ENCODE data around the gene TDP1.

TDP1 gene

GRCh38 chr14:89941830-89942377 is 13.8 kb upstream of the TDP1 start:
- no peak for DNase-seq (ENCODE audit: low spot score)

- DNase-seq (ENCODE audit: low spot score), result no peak
Observed at GRCh38 chr14:89947344-89947743, 8.4 kb upstream of the TDP1 start.

GRCh38 chr14:89952576-89952975 is 3.2 kb upstream of the TDP1 start:
- DNase-seq (ENCODE audit: low spot score), result no peak

DNA sequence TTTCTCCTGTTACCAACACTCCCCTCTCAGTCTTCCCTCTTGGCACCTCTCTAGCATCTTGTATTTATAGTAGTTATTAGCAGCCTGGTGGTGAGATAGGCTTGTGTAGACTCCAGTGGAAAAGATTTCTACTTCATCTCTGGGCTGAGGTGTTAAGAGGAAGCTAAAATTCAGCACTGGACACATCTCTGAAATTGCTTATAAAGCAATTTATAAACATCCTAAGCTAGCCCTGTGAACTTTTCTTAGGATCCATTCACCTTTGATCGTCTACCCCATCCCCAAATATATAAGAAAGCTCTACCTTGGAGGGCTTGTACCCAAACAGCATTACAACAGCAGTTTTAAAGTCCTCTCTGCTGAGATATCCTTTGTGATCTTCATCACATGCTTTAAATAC is 2.1 kb upstream of the TDP1 start:
- no peak for DNase-seq (ENCODE audit: low spot score)

GRCh38 chr14:89954070-89955021 is 1.4 kb upstream of the TDP1 start, which contains the start of gene EFCAB11:
EFCAB11 (minus strand) TSS chr14:89954730; CDS start chr14:89954660, 70 bp downstream.
- DNase-seq (ENCODE audit: low spot score), result peak; percentile 96

DNA sequence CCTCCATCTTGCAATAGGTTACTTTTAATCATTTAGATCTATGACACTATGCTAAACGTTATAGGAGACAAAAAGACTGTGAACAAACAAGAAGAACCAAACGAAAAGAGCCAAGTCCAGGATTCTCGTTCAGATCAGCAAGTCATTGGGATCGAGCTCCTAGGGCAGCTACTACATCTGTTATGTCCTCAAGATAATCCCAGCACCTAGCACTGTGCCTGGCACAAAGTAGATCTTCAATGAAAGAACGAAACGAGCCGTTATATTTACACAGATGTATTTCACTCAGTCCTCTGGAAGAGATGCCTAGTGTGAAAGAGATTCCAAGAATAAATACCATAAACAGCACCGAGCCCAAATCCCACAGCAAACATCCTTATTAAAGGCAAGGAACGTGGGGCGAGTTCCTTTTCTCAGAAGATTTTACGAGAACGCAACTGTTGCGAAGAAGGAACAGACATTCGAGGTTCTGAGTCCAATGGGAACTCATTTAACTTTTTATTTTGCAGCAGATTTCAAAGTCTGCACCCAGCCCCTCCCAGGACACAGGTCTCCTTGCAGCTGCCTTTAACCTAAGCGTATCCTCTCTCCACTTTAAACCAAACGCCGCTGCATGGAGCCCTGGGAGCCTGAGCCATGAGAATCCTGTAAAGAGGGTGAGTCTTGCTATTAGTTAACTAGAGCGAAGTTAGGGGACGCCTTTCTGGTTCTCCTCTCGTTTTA is 544 bp upstream of the TDP1 start:
- no peak for DNase-seq (ENCODE audit: low spot score)

- DNase-seq (ENCODE audit: low spot score), result no peak
Observed at GRCh38 chr14:89956661-89957009, 908 bp downstream of the TDP1 start.

GRCh38 chr14:89957376-89957775 is 1.6 kb downstream of the TDP1 start:
- no peak for DNase-seq (ENCODE audit: low spot score)

- DNase-seq (ENCODE audit: low spot score), result no peak
Observed at GRCh38 chr14:89957791-89958190, 2.1 kb downstream of the TDP1 start.

DNA sequence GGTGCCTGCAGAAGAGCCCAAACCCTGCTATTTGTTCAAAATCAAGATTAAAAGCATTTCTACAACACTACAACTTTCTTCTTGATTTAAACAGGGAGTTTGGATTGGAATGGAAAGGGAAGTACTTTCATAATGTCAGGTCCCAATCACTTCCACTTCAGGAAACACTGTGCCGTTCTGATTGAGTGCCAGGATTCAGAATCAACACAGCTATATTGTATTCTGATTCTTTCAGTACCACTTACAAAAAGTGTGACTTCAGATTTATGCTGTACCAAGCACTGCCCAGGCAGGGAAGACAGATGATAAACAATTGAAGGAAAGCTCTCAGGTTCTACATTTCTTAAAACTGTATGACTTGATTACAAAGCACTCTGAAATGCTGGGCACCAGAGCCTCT is 3.2 kb downstream of the TDP1 start:
- no peak for DNase-seq (ENCODE audit: low spot score)

DNA sequence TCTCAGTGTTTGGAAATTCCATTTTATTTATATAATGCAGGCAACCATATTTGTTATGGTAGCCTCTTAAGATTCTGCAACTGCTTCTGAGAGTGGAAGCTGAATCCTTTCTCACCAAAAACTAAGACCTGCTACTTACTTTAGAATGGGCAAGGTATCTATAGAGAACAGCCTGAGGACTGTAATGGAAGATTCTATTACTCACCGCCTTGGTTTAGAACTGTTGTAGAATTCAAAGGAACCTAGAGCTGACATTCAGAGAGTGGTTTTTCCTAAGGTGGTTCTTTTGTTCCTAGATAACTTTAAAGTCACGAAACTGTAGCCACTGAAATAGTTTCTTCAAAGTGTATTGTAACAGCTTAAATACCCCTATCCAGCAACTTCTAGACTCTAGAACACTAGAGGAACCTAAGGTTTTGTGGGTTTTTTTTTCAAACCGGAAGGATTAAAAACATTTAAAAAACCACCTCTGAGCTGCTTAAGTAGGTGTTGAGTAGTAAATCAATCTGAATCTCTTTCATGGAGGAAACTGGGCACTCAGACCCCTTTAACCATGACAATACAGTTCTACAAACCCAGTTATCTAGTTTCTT is 4.2 kb downstream of the TDP1 start:
- DNase-seq (ENCODE audit: low spot score), result no peak

- no peak for DNase-seq (ENCODE audit: low spot score)
Observed at GRCh38 chr14:89960914-89961313, 5.2 kb downstream of the TDP1 start.

- DNase-seq (ENCODE audit: low spot score), result no peak
Observed at GRCh38 chr14:89963288-89963978, 7.7 kb downstream of the TDP1 start.

DNA sequence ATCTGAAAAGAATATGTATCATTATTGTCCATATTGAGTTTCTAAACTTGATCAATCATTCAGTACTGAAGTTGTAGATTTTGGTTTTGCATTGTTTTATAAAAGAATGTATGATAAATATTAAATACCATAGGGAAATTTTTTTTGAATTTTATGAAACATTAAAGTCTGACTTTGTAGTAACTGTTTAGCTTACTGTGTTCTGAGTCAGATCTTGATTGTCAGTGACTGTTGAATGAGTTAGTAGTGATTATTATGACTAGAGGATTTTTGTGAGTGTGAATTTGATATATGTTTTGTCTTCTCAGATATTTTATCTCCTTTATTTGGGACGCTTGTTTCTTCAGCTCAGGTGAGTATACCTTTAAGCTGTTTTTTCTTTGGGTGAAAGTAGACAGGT is 10.1 kb downstream of the TDP1 start:
- DNase-seq (ENCODE audit: low spot score), result no peak

DNA sequence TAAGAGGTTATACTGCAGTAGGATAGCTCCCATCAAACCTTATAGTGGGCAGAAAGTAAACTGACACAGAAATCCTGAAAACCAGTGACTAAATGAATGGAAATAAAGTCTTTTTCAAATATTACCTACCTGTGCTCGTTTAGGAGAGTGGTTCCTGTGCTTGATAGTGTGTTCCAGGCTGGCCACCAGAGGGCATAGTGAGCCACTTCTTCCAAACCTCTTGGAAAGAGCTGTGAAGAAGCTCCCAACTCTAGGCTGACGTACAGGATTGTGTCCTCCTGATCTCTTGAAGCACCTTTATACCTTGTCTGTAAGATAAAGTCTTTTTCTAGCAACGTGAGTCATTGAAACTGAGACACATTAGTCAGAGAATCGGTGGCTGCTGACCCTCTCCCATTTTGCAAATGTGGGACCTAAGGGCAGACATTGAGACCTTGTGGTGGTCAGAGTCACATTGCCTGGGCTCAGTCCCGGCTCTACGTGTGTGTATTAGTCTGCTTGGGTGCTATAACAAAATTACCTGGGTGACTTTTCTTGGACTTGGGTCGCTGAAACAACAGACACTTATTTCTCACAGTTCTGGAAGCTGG is 17.6 kb downstream of the TDP1 start:
- DNase-seq (ENCODE audit: low spot score), result peak; percentile 83

DNA sequence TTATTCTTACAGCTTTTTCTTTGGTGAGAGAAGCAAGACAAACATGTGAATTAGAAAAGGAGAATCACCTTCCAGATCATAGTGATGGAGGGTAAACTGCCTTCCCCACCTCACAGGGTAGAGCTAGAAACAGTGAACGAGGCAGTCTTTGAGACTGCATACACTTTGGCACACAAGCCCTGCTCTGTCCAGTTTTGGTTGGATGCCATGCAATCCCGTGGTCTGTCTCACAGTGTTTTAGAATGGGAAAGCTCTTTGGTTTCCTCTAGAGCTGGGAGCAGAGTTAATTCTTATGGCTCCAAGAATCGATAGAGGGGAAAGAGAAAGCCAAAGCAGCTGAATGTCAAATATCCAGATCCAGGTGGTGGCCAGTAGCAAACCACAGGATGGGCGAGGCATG is 21.9 kb downstream of the TDP1 start:
- no peak for DNase-seq (ENCODE audit: low spot score)

- no peak for DNase-seq (ENCODE audit: low spot score)
Observed at GRCh38 chr14:89978656-89979055, 22.9 kb downstream of the TDP1 start.

DNA sequence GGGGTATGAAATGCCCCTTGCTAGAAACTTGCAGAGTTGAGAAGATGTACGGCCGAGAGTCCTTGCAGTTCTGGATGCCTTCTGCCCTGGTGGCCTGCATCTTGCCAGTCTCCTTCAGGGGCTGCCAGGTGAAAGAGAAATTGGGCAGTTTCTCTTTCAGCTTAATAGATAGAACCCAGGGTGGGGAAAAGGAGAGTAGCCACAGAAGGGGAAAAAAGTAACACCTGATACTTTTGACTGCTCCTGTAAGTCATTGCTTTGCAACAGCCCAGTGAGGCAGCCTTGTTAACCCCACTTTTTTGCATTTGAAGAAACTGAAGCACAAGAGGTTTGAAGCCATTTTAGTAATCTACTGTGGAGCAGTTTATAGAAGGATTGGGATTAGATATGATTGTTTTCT is 27.6 kb downstream of the TDP1 start:
- no peak for DNase-seq (ENCODE audit: low spot score)

GRCh38 chr14:89986462-89987160 is 30.9 kb downstream of the TDP1 start:
- no peak for DNase-seq (ENCODE audit: low spot score)

- no peak for DNase-seq (ENCODE audit: low spot score)
Observed at GRCh38 chr14:89987161-89987475, 31.4 kb downstream of the TDP1 start.

DNA sequence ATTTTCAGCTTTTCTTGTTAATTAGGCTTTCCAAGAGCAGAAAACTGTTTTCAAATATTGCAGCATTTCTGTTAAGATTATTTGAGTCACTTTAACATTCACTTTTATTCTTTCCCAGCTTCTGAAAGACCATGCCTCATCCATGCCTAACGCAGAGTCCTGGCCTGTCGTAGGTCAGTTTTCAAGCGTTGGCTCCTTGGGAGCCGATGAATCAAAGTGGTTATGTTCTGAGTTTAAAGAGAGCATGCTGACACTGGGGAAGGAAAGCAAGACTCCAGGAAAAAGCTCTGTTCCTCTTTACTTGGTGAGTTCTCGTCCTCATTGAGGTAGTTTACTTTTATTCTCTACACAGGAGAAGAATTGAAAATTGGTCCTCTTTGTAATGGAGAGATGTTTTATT is 33.1 kb downstream of the TDP1 start:
- no peak for DNase-seq (ENCODE audit: low spot score)
